GM21825 (cell line): Measurements from ENCODE around the gene NFE2L3.
"Not testable (repeated sequence)": the region's sequence is repeated elsewhere in the genome, so short reads cannot be mapped to it uniquely, and the experiment has no call there.

Experiments
- ATAC-seq: cut with Tn5 transposase; IDR thresholded peaks from one replicate; pipeline ENCODE4 v1.9.1; 2021; ENCODE audit warnings: mild to moderate bottlenecking, moderate library complexity; ENCODE audit not compliant: unreplicated experiment

The NFE2L3 gene

GRCh38 chr7:26147030-26147429 lies 5.0 kb upstream of the NFE2L3 start:
- ATAC-seq, result no peak

- not testable (repeated sequence) for ATAC-seq
Measured at GRCh38 chr7:26147646-26148306, 4.2 kb upstream of the NFE2L3 start.

GRCh38 chr7:26148307-26148700 lies 3.7 kb upstream of the NFE2L3 start:
- ATAC-seq, result not testable (repeated sequence)

- no peak for ATAC-seq
Measured at GRCh38 chr7:26149391-26149977, 2.5 kb upstream of the NFE2L3 start.

- no peak for ATAC-seq
Measured at GRCh38 chr7:26151096-26151495, 902 bp upstream of the NFE2L3 start.

GRCh38 chr7:26151650-26151952 lies 397 bp upstream of the NFE2L3 start:
- no peak for ATAC-seq

- peak; percentile 19 for ATAC-seq
Measured at GRCh38 chr7:26152782-26153240, 813 bp downstream of the NFE2L3 start.

- ATAC-seq, result no peak
Measured at GRCh38 chr7:26153241-26153822, 1.3 kb downstream of the NFE2L3 start.

GRCh38 chr7:26153823-26154783 lies 2.1 kb downstream of the NFE2L3 start:
- ATAC-seq, result no peak

- no peak for ATAC-seq
Measured at GRCh38 chr7:26155531-26156375, 3.8 kb downstream of the NFE2L3 start.

GRCh38 chr7:26156451-26157420 lies 4.7 kb downstream of the NFE2L3 start:
- peak; percentile 32 for ATAC-seq

- no peak for ATAC-seq
Measured at GRCh38 chr7:26157520-26158105, 5.6 kb downstream of the NFE2L3 start.

- no peak for ATAC-seq
Measured at GRCh38 chr7:26159243-26159642, 7.2 kb downstream of the NFE2L3 start.

- ATAC-seq, result no peak
Measured at GRCh38 chr7:26160896-26161295, 8.9 kb downstream of the NFE2L3 start.

- no peak for ATAC-seq
Measured at GRCh38 chr7:26162431-26162830, 10.4 kb downstream of the NFE2L3 start.

GRCh38 chr7:26163804-26164203 lies 11.8 kb downstream of the NFE2L3 start:
- not testable (repeated sequence) for ATAC-seq

- ATAC-seq, result peak; percentile 16
Measured at GRCh38 chr7:26165950-26166683, 14.1 kb downstream of the NFE2L3 start.

GRCh38 chr7:26166684-26167266 lies 14.8 kb downstream of the NFE2L3 start:
- peak; percentile 35 for ATAC-seq
